ENCODE measurements around the gene RTBDN.
"Not testable (repeated sequence)": the region's sequence is repeated elsewhere in the genome, so short reads cannot be mapped to it uniquely, and the experiment has no call there.

The RTBDN gene

GRCh38 chr19:12856653-12857052 lies 22.3 kb upstream of the RTBDN start:
- DNase-seq: no peak

DNA sequence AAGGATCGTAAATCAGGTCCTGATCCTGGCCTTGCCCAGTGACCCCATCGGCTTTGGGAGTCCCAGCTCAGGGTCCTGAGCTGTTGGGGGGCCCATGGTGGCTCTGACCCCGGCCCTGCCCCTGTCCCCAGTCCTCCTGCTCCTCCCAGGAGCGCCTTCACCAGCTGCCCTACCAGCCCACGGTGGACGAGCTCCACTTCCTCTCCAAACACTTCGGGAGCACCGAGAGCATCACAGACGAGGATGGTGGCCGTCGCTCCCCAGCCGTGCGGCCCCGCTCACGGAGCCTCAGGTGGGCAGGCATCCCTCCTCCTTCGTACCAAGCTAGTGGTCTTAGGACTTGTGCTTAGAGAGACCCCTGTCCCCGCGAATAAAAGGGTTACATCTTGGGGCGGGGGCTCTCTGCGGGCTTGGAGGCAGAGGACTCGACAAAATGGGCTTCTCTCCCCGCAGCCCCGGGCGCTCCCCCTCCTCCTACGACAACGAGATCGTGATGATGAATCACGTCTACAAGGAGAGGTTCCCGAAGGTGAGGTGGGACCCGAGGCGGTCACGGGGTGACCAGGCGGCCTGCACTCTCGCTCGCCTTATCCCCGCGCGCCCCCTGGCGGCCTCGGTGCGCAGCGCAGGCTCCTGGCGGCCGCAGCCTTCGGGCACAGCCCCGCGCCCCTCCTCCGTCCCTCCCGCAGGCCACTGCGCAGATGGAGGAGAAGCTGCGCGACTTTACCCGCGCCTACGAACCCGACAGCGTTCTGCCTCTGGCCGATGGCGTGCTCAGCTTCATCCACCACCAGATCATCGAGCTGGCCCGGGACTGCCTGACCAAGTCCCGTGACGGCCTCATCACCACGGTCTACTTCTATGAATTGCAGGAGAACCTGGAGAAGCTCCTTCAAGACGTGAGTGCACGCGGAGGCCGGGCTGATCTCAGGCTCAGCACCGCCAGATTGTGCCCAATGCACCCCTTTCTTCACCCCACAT lies 13.1 kb upstream of the RTBDN start:
- DNase-seq: peak; percentile 88

GRCh38 chr19:12846613-12847012 lies 12.2 kb upstream of the RTBDN start:
- not testable (repeated sequence) for DNase-seq

DNA sequence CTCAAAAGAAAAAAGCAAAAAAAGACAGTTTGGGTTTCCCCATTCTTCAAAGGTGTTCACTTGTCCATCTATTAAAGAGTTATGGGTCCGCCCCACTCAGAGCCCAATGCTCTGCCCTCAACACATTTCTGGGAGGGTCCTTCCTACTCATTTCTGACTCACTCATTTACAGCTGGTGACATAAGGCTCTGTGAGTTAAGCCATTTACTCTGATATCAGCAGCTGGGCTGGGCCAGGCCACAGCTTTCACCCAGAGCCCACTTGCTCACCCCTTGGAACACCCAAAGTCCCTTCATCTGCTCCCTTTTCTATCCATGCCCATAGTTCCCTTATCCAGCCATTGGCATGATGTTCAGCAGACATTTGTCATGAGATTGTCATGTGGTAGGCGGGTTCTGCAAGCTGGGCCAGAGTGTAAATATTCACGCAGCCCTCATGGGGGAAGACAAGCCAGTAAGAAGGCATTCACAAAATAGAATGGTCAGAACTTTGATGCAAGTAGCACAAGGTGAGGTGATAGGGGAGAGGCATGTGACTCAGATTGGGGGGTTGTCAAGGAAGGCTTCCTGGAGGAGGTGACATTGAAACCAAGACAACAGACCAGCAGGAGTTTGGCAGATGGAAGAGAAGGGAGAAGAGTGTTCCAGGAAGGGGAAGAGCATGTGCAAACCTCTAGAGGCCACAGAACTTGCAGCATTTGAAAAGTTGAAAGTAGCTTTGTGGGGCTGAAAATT lies 9.8 kb upstream of the RTBDN start:
- no peak for DNase-seq

GRCh38 chr19:12843328-12843727 lies 8.9 kb upstream of the RTBDN start:
- DNase-seq: no peak

GRCh38 chr19:12842511-12842910 lies 8.1 kb upstream of the RTBDN start:
- no peak for DNase-seq

GRCh38 chr19:12841094-12841493 lies 6.7 kb upstream of the RTBDN start:
- no peak for DNase-seq

DNA sequence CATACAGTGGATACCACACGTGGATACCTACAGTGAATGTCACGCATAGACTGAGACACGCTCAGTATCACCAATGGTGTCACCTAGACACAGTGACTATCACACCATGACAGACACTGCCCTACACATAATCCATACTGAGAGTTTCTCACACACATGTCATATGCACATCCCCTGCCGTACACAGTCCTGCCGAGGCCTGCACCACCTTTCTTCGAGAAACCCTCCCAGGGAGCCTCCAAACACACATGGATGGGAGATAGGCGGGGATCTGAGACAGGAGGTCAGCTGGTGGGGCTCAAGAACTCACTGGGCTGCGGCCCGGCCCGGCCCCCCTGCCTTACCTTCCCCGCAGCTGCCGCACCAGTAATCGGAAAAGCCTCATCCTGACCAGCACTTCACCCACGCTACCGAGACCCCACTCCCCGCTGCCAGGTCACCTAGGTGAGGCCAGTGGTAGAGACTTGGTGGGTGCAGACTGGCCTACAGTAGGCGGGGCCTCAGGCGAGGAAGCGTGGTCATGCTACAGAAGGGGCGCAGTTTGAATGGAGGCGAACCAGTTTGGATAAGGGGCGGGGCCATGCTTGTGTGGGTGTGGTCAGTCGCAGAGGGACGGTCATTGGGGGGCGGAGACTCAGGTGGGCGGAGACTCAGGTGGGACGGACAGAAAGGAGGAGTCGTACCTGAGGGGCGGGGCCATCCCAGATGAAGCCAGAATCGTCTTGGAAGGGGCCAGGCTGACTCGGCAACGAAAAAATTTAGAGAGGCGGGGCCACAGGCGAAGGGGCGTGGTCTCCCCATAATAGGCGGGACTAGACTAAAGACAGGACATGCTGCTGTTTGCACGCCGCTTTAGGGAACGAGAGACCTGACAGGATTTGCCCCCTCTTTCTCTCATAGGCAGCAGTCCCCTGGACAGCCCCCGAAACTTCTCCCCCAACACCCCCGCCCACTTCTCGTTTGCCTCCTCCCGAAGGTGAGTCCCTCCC lies 6.0 kb upstream of the RTBDN start:
- DNase-seq: no peak

DNA sequence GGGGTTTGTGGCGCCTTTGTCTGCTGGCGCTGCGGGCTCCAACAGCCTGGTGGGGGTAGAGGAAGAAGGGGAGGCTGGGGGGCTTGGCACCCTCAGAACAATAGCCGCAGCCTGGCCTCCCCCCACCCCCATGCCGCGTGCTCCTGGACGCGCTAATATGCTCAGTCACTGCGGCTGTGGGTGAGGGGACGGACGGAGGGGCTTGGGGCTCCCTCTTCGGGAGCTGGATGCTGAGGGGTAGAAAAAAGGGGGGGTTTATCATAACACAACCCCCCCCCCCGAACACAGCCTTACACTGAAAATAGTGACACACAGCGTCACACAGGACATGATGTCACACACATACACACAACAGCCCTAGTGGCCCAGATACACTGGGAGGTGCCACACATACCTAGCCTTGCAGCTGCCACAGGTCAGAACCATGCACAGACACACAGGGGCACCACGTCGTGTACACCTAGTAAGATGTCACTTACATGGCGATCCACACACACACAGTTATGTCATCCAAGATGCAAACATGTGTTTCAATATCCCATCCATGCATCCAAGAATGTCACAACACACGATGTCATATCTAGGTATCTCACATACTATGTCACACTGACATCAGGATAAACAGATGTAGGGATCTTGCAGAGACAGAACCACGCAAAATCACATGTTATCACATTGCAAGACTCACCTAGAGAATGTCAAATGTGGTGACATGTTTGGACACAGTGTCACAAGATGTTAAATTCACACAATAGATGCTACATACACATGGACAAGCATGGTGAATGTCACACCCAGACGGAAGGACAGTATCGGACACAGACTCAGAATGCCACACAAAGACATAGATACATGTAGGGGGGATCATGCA lies 4.7 kb upstream of the RTBDN start:
- no peak for DNase-seq

DNA sequence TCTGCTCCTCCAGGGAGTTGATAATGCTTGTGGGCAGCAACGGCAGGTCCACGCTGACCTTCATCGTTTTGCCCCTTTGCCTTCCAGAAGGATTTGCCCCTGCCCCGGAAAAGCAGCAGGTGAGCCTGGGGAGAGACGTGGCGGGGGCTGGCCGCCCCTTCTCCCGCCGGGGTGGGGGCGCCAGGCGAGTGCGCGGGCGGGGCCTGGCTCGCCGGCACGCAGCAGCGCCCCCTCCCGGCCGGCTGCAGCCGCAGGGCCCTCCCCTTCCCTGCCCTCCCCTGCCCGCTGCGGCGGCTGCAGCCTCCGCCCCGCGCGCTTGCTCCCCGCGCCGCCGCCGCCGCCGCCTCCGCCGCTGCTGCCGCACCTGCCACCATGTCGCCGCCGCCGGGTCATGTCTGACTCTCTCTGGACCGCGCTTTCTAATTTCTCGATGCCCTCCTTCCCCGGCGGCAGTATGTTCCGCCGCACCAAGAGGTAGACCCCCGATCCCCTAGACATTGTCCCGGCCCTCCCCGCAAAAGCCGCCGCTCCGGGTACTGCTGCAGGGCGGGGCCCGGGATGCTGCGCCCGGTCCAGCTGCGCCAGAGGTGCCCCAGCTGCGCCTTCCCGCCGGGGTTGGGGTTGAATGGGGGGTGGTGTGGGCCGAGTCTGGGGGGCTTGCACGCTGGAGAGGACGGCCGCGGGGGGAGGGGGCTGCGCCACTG lies 4.0 kb upstream of the RTBDN start, which contains the start of gene MAST1:
MAST1 (plus strand) TSS at position 334 of the 704 bp plus-strand sequence; CDS start at position 392, 58 bp downstream.
- DNase-seq: no peak

GRCh38 chr19:12837225-12837624 lies 2.8 kb upstream of the RTBDN start:
- no peak for DNase-seq

DNA sequence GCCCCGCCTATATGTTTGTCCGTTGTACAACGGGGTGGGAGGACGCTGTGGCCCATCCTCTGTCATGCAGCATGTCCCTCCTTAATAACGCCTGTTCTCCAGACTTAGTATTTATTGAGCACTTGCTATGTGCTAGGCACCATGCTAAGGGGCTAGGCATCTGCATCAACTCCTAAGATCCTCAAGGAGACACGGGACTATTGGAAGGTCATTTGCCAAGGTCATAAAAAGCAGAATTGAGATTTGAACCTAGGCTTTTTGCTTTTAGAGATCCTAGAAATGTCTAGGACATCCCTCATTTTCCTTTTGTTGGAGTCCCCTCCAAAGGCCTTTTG lies 2.1 kb upstream of the RTBDN start:
- no peak for DNase-seq

DNA sequence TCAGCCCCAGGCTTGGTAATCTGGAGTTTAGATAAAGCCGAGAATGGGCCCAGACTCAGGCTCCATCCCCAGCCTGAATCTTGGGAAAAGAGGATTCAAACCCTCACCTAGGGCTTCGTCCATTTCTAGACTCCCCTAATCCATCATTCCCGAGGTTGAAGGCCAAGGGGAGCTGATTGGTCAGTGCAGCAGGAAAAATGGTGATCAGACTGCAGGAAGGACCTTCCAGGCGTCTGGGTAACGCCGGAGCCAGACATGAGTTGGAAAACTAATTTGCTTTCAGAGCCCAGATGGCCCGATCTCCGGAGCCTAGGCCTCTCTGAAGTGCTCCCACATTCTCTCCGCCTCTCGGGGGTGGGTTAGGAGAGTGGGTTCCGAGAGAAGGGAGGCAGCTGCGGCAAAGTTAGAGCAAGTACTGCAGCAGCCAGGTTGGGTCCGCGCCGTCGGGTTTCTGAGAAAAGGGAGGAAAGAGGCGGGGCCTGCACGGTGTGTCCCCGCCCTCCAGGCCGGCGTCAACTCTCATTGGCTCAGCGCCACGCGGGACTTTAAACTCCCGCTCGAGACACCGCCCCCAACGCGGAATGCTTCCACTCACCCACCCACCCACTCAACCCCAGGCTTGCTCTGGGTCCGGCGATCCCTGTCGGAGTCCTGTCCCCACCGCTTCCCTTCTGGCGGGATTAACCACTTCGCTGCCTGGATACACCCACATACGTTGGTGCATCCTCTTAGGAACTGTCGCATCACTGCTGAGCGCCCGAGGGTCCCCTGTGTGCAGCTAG lies 788 bp upstream of the RTBDN start:
- DNase-seq: no peak

- no peak for DNase-seq
Observed at GRCh38 chr19:12833738-12834565, 427 bp downstream of the RTBDN start.

DNA sequence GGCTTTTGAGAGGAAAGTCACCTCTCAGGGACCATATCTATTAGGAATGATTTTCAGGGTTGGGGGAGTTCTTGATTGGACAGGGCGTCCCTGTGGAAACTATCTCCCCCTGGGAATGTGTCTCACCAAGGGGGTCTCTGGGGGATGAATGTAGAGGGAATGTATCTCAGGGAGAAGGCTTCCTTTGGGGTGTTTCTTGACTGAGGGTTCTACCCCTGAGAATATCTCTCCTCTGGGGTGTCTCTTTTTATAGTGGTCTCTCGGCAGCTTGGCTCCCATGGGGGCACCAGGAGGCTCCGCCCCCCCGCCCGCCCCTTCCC lies 1.0 kb downstream of the RTBDN start:
- DNase-seq: no peak

DNA sequence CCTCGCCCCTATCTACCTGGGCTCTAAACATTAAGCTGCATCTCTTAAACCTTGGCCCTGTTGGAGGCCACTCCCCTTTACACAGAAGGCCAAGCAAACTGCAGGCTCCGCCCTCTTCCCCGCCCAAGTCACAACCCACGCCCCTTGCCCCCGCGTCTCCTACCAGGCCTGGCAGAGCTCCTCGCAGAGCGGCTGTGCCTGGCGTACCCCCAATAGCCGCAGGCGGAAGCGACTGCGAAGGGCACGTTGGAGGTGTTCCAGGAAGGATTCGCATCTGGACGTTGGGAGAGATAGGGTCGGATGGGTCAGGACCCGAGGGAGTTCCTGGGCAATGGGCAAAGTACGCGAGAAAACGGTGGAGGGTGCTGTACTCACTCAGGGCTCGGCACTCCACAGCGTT lies 5.9 kb downstream of the RTBDN start:
- no peak for DNase-seq

DNA sequence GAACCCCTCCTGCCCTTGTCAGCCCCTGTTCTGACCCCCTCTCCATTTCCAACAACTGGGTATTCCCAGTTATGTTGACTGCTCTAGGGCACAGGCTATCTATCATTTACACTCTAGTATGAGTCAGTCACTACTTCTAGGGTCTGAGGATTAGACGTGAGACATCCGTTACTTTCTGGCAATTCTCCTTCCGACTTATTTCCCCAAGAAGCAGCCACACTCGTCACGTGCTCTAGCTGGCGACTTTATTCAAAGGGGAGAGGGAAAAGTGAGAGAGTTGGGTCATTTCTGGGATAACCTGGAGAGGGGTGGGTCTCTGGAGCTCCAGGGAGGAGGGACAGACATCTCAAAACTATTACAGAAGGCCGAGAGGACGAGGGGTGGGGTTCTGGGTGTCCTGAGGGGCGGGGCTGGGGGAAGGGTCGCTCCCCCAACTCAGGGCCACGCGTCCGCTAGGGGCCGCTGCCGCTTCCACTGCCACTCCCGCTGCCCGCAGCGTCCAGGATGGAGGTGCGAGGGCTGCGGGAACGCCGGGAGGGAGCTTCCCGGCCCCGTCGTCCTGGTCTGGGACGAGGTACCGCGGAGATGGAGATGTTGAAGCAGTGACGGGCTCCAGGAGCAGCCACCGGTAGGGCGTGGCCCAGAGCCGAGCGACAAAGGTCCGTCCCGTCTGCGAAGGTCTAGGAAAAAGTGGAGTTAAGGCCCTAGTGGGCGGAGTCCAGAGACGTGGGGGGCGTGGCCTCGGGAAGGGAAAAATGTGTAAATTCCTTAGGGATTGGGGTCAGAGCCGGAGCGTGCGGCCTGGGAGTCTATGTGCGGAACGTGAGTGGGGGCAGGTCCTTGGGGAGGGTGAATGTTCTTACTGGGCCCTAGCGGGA lies 8.9 kb downstream of the RTBDN start:
- no peak for DNase-seq

- DNase-seq: no peak
Observed at GRCh38 chr19:12821761-12822160, 12.6 kb downstream of the RTBDN start.
